Measurements from ENCODE around the gene KCNQ1.

KCNQ1 gene

DNA sequence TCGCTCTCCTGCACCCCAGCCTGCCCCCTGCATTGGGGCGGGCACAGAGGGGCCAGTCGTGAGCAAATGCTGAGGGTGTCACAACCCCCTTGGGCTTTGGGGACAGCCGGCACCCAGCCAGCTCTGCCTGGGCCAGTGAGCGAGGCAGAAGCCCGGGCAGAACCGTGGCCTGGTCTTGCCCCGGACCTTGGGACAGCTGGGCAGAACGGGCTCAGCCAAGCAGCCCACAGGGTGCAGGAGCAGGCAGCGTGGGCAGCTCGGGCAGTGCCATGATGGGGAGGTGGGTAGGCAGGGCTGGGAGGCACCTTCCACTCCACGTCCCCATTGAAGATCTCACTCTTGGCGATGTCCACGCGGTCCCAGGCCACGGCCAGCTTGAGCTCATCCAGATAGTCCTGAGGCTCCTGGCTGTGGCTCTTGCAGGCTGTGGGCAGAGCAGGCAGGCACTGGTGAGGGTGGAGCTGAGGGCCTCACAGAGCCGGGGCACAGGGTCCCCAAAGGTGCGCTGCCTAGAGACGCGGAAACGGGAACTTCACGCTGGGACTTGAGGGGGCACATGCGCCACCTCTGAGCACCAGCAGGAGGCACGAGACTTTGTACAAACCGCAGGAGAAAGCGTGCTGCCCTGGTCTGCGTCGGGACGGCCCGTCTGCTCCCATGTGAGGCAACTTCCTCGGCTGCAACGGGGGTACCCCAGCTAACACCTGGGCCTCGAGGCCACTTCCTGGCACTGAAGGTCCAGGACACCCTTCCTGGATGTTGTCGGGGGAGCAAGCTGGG is 29.0 kb upstream of the KCNQ1 start:
- Mint-ChIP-seq H3K4me1 (peaks cover 2% of the 10 kb centered on the region), H3K9me3 (no peaks in the 10 kb centered on the region), H3K36me3 (no peaks in the 10 kb centered on the region), H3K4me3 (no peak overlapping the region), H3K27ac (no peak overlapping the region), H3K27me3 (peaks cover 4% of the 10 kb centered on the region)
- no peak for DNase-seq (ENCODE audit: low spot score in 2 of 2)
- ATAC-seq (ENCODE audit: low read depth): no peak

DNA sequence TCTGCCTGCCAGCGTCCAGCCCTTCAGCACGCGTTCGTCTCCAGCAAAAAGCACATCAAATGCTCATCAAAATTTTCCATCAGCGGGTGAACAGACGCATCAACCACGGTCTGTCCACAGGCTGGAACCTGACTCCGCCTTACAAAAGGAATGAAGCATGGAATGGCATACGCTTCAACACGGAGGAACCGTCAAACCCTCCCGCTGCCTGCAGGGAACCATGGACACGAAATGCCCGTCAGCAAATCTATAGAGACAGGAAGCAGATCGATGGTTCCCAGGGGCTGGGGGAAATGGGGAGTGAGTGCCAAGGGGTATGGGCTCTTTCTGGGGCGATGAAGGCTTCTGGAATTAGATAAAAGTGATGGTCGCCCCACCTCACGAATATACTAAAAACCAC is 28.0 kb upstream of the KCNQ1 start:
- ATAC-seq (ENCODE audit: low read depth): no peak
- H3K9me3 Mint-ChIP-seq: no peaks in the 10 kb centered on the region
- H3K4me1 Mint-ChIP-seq: peaks cover 2% of the 10 kb centered on the region
- H3K27ac Mint-ChIP-seq: no peak overlapping the region
- H3K4me3 Mint-ChIP-seq: no peak overlapping the region
- H3K36me3 Mint-ChIP-seq: no peaks in the 10 kb centered on the region
- no peak for DNase-seq (ENCODE audit: low spot score in 2 of 2)
- H3K27me3 Mint-ChIP-seq: peaks cover 2% of the 10 kb centered on the region

DNA sequence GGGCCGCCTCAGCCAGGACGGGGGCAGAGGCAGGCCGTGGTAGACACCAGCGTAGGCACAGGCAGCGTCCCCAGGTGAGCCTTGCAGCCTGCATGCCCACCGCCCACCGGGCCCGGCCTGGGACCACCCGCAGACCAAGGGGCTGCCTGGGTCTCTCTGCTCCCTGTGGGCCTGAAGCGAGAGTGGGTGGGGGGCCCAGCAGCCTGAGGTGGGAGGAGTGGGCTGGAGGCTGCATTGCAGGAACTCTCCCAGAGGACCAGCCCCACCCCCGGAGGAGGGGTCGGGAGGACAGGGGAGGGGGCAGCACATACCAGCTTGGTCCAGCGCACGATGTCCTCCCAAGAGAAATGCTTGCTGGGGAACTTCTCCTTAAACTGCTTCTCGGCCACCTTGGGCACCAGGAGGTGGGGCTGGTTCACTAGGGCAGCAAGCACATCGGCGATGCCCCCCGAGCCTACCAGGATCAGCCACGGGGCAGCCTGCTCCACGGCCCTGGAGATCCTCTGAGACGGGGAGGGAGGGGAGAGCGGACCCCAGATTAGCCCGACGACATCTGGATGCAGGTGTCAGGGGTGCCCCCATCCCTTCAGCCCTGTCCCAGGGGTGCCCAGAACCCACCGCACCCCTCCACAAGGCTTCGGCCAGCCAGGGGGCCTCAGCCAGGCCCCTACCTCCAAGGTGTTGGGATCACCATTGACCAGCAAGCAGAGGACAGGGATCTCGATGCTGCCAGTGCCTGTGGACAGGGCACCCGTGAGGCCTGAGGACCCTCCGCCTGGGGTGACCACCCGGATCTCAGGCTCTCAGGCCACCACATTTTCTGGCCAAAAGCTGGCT is 26.7 kb upstream of the KCNQ1 start:
- H3K4me3 Mint-ChIP-seq: no peak overlapping the region
- no peak overlapping the region for H3K27ac Mint-ChIP-seq
- H3K4me1 Mint-ChIP-seq: peaks cover 2% of the 10 kb centered on the region
- H3K9me3 Mint-ChIP-seq: no peaks in the 10 kb centered on the region
- no peak for ATAC-seq (ENCODE audit: low read depth)
- peaks cover 3% of the 10 kb centered on the region for H3K27me3 Mint-ChIP-seq
- no peak for DNase-seq (ENCODE audit: low spot score in 2 of 2)
- no peaks in the 10 kb centered on the region for H3K36me3 Mint-ChIP-seq

DNA sequence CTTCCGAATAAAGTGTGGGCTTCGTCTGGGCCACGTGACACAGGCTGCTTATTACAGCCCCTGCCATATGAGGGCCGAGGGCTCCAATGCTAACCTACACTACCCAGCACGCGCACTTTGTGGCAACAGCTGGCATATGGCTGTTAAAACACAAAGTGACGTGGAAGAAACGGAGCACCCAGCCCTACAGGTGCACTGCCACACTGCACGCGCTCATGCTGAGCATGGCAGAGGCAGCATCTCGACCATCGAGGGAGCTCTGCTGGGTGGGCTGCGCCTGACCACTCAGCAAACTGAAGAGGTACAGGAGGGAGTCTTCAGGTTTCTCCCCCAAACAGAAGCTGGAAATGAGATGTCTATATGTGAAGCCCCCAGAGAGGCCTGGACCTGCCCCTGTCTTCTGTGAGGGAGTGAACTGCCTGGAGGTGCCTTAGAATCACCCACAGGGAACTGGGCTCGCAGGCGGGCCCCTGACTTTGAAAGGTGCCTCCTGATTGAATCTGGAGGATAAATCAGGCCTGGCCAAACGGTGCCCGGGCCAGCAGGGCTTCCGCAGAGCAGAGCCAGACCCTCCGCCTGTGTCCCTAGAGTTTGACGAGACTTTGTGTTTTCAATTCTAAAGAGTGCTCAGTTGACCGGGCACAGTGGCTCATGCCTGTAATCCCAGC is 26.0 kb upstream of the KCNQ1 start:
- Mint-ChIP-seq H3K4me3 (no peak overlapping the region), H3K36me3 (no peaks in the 10 kb centered on the region), H3K27ac (no peak overlapping the region), H3K27me3 (peaks cover 5% of the 10 kb centered on the region), H3K9me3 (no peaks in the 10 kb centered on the region), H3K4me1 (peaks cover 2% of the 10 kb centered on the region)
- ATAC-seq (ENCODE audit: low read depth) (no peak), DNase-seq (ENCODE audit: low spot score in 2 of 2) (no peak)

DNA sequence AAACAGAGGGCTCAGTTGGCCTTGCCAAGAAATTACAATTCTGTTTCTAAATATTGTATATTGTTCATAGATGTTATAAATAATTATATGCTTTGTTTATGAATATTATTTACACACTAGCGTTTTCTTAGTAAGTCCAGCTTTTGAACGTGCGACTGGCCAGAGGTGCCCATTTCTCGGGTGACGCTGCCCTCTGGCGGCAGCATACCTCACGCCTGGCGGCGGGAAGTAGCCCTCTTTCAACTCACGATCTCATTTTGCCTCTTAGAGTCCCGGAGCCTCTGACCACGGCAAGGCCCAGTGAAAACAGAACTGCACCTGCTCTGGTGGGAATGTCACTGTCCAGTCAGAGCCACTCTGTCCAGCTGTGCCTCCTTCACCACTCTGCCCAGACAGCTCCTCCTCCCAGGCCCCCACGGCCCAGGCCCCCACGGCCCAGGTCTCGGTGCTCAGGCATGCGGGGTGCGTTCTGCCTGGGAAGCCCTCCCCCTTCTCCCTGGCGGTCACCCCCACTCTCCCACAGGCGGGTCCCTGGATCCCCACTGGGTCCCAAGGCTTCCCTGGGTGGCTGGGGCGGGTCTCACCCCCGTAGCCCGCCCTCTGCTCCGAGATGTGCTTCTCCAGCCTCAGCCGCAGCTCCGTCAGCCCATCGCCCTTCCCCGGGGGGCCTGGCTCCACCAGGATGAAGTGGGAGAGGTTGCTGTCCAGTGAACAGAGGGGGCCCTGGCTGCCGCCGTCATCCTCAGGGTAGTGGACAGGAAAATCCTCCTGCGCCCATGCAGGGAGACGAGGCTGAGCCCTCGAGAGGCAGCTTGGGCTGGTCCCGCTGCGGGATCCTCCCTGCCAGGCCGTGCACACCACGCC is 24.9 kb upstream of the KCNQ1 start:
- peak; percentile 54 for ATAC-seq (ENCODE audit: low read depth)
- Mint-ChIP-seq H3K27me3 (peaks cover 5% of the 10 kb centered on the region), H3K27ac (no peak overlapping the region), H3K4me1 (peaks cover 2% of the 10 kb centered on the region), H3K9me3 (no peaks in the 10 kb centered on the region), H3K36me3 (no peaks in the 10 kb centered on the region), H3K4me3 (no peak overlapping the region)
- peak; percentile 56 to 71 for DNase-seq (ENCODE audit: low spot score in 2 of 2)

DNA sequence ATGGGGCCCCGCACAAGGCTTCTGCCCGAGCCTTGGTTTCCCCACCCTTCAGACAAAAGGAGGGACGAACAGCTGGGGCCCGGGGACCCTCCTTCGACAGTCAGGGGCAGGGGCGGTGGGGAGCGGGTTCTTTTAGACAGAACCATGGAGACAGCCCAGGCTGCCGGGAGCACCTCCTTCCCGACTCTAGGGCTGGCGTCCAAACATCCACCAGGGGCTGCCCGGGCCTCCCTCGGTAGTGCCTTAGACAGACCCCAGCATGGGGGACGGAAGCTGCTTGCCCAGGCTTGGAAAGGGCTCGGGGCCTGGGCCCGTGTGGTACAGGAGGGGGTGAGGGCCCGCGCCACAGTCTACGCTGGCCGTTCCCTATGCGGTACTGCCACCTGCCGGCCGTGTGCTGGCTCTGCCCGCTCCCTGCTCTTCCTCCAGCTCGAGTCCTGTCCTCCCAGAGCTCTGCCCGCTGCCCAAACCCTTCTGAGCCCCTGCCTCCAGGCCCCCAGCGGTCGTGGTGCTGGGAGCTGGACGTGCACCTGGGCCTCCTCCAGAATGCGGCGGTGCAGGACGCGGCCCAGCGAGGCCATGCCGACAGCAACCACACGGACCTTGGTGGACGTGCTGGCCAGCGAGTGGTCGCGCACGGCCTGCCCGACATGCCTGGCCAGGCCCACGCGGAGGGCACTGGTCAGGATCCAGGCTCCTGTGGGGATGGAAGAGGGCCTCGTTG is 24.1 kb upstream of the KCNQ1 start:
- Mint-ChIP-seq H3K4me1 (no peaks in the 10 kb centered on the region), H3K9me3 (no peaks in the 10 kb centered on the region), H3K36me3 (no peaks in the 10 kb centered on the region), H3K27ac (no peak overlapping the region), H3K27me3 (peaks cover 3% of the 10 kb centered on the region), H3K4me3 (peak overlapping the region; percentile 14)
- ATAC-seq (ENCODE audit: low read depth): peak; percentile 92
- peak; percentile 72 to 76 for DNase-seq (ENCODE audit: low spot score in 2 of 2)

GRCh38 chr11:2421226-2421994 is 23.4 kb upstream of the KCNQ1 start:
- Mint-ChIP-seq H3K4me1 (no peaks in the 10 kb centered on the region), H3K36me3 (no peaks in the 10 kb centered on the region), H3K4me3 (no peak overlapping the region), H3K27me3 (peaks cover 3% of the 10 kb centered on the region), H3K9me3 (no peaks in the 10 kb centered on the region), H3K27ac (no peak overlapping the region)
- ATAC-seq (ENCODE audit: low read depth): no peak
- DNase-seq (ENCODE audit: low spot score in 2 of 2): no peak

DNA sequence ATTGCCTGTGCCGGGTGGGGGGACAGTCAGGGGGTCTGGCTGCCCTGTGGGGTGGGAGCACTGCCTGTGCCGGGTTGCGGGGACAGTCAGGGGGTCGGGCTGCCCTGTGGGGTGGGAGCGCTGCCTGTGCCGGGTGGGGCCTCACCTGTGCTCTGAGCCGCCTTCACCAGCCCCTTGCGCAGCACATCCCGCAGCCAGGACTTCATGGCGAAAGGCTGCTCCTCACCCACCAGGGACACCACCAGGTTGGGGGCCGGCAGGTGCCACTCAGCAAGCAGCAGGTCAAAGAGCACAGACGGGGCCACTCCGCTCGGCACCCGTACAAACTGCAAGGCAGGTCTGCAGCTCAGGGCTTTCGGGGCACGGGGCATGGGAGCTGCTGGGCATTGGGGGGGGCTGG is 22.8 kb upstream of the KCNQ1 start:
- Mint-ChIP-seq H3K9me3 (no peaks in the 10 kb centered on the region), H3K27ac (no peak overlapping the region), H3K4me1 (no peaks in the 10 kb centered on the region), H3K4me3 (no peak overlapping the region), H3K27me3 (peaks cover 3% of the 10 kb centered on the region), H3K36me3 (no peaks in the 10 kb centered on the region)
- DNase-seq (ENCODE audit: low spot score in 2 of 2) (no peak), ATAC-seq (ENCODE audit: low read depth) (no peak)

DNA sequence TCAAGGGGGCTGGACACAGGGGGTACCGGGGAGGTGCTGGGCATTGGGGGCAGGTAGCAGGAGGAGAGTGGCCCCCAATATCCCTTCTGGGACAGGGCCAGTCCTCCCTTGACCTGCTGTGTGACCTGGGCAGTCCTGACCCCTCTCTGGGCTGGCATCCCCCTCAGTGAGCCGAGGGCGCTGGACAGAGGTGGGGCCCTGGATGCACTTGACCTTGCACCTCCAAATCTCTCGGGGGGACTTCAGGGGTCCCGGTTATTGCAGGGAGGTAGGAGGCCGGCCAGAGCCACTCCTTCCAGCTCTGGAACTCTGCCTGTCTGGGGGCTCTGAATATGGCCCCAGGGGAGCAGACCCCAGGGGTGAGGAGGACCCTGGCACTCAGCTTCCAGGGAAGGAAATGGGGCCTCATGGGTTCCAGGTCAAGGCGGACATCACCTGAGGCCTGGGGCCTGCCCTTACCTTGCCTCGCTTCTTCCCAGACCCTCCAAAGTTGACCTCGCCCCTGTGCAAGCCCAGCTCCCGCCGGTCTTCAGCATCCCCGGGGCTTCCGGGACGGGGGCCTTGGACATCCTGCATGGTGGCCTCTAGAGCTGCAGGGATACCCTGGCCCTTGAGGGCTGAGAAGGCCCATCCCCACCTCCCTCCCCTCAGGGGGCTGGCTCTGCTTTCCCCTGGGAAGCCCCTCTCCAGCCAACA is 22.2 kb upstream of the KCNQ1 start:
- ATAC-seq (ENCODE audit: low read depth): no peak
- H3K27ac Mint-ChIP-seq: no peak overlapping the region
- no peak overlapping the region for H3K4me3 Mint-ChIP-seq
- H3K9me3 Mint-ChIP-seq: no peaks in the 10 kb centered on the region
- no peaks in the 10 kb centered on the region for H3K4me1 Mint-ChIP-seq
- peaks cover 3% of the 10 kb centered on the region for H3K27me3 Mint-ChIP-seq
- DNase-seq (ENCODE audit: low spot score in 2 of 2): no peak
- H3K36me3 Mint-ChIP-seq: no peaks in the 10 kb centered on the region

DNA sequence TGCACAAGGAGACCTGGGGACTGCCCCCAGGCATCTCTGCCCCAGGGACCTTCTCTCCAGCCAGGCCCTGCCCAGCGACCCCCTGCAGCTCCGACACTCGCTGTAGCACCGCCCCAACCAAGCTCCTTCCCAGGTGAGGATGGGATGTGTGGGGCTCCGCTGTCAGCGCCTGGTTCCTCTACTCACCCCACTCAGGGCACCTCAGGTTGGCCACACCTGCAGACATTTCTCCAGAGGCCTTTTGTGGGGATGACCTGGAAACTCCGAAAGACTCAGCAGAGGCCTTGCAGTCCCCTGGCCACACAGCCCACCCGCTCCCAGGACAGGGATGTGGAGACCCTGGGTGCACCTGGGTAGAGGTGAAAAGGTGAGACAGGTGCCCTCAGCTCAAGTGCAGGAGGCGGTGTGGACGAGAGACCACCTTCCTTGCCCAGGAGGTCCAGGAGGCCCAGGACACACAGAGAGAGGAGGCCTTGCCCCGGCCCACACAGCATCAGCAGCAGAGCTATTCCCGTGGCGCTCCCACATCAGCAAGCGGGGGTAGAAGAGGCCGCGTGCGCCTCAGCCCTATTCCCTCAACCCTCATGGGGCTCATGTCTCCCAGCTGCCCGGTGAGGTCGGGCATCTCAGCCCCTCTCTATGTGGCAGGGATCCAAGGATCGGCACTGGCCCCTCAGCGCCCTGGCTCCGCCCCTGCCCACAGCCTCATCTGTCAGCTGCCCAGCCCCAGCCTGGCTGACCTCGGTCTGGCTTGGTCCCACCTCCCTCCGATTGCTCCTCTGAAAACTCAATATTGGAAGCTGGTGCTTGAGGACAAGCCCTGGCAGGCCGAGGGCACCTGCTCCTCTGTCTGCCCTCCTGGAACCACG is 21.4 kb upstream of the KCNQ1 start:
- Mint-ChIP-seq H3K36me3 (no peaks in the 10 kb centered on the region), H3K9me3 (no peaks in the 10 kb centered on the region), H3K4me1 (no peaks in the 10 kb centered on the region), H3K4me3 (no peak overlapping the region), H3K27me3 (peaks cover 3% of the 10 kb centered on the region), H3K27ac (no peak overlapping the region)
- DNase-seq (ENCODE audit: low spot score in 2 of 2) (no peak), ATAC-seq (ENCODE audit: low read depth) (no peak)

DNA sequence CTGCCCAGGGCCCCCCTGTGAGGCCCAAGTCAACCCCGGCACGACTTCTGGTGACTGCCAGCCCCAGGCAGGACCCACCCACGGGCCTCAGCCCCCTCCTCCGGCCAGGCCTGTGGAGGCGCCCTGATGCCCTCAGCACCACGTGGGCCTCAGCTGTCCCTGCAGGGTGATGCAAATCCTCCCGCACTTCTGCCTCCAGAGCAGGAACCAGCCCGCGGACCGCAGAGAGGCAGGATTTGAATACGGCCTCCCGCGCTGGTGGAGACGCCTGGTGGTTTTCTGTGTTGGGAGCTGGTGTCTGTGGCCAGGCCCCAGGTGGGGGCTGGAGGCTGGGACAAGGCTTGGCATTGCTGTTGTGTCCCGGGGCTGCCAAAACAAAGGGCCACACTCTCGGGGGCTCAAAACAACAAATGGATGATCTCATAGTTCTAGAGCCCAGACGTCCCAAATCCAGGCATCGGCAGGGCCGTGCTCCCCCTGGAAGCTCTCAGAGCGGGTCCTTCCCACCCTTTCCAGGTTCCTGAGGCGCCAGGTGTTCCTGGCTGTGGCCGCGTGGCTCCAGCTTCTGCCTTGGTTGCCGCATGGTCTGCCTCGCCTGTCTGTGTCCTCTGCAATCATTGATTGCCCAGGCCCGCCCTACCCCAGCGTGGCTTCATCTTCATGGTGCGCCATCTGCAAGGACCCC is 19.9 kb upstream of the KCNQ1 start:
- ATAC-seq (ENCODE audit: low read depth) (no peak), DNase-seq (ENCODE audit: low spot score in 2 of 2) (no peak)
- peaks cover 3% of the 10 kb centered on the region for H3K27me3 Mint-ChIP-seq
- no peaks in the 10 kb centered on the region for H3K9me3 Mint-ChIP-seq
- no peaks in the 10 kb centered on the region for H3K4me1 Mint-ChIP-seq
- H3K27ac Mint-ChIP-seq: no peak overlapping the region
- H3K4me3 Mint-ChIP-seq: no peak overlapping the region
- H3K36me3 Mint-ChIP-seq: no peaks in the 10 kb centered on the region

Data from memory B cell (primary cell).